Neural progenitor cell (in vitro differentiated cells): ENCODE measurements around the gene TBC1D10A. TPM values are rescaled to one million over a fixed set of nuclear protein-coding genes. Genes with fewer than 3 reads are reported as not detected.

Source experiments
- DNase-seq: peaks from one replicate; pipeline ENCODE4 v3.0.0-alpha.2; 2016; ENCODE audit warnings: low spot score
- H2AFZ ChIP-seq: fragments of 200-600 bp; sonication (generic); replicated peaks from 2 replicates; pipeline ENCODE4 v1.6.1; 2016; ENCODE audit warnings: antibody characterized with exemption
- H3F3A ChIP-seq: fragments of 200-600 bp; sonication (generic); 2 replicates; pipeline ENCODE4 v1.6.1; 2016; ENCODE audit warnings: antibody characterized with exemption, low read depth
- H3K27ac ChIP-seq: fragments of 200-600 bp; sonication (generic); 2 replicates; pipeline ENCODE4 v1.5.1; 2016; ENCODE audit warnings: mild to moderate bottlenecking
- H3K27me3 ChIP-seq: fragments of 200-600 bp; sonication (generic); 2 replicates; pipeline ENCODE4 v1.6.1; 2016; ENCODE audit warnings: mild to moderate bottlenecking, moderate library complexity
- H3K36me3 ChIP-seq: fragments of 200-600 bp; sonication (generic); 2 replicates; pipeline ENCODE4 v1.5.1; 2016
- H3K4me1 ChIP-seq: fragments of 200-600 bp; sonication (generic); 2 replicates; pipeline ENCODE4 v1.6.1; 2016; ENCODE audit warnings: mixed run types
- H3K4me2 ChIP-seq: fragments of 200-600 bp; sonication (generic); 2 replicates; pipeline ENCODE4 v1.6.1; 2016
- H3K4me3 ChIP-seq: fragments of 200-600 bp; sonication (generic); 2 replicates; pipeline ENCODE4 v1.5.1; 2016
- H3K79me2 ChIP-seq: fragments of 200-600 bp; sonication (generic); 2 replicates; pipeline ENCODE4 v1.6.1; 2016; ENCODE audit warnings: low read depth
- H3K9ac ChIP-seq: fragments of 200-600 bp; sonication (generic); 2 replicates; pipeline ENCODE4 v1.6.1; 2016
- H3K9me3 ChIP-seq: fragments of 200-600 bp; sonication (generic); 2 replicates; pipeline ENCODE4 v1.5.1; 2016; ENCODE audit warnings: low read depth
- H4K20me1 ChIP-seq: fragments of 200-600 bp; sonication (generic); 2 replicates; pipeline ENCODE4 v1.6.1; 2016; ENCODE audit warnings: low read depth
- H3K27ac Mint-ChIP-seq: 3 replicates; pipeline ENCODE4 v1.8.0; 2021; ENCODE audit warnings: mixed read lengths
- H3K27me3 Mint-ChIP-seq: 2 replicates; pipeline ENCODE4 v1.8.0; 2022; ENCODE audit warnings: low read depth, mild to moderate bottlenecking, inconsistent platforms, moderate library complexity, mixed read lengths; ENCODE audit not compliant: insufficient read depth
- H3K36me3 Mint-ChIP-seq: 3 replicates; pipeline ENCODE4 v1.8.0; 2021; ENCODE audit warnings: mixed read lengths
- H3K4me1 Mint-ChIP-seq: 3 replicates; pipeline ENCODE4 v1.8.0; 2021; ENCODE audit warnings: mixed read lengths
- H3K4me3 Mint-ChIP-seq: 3 replicates; pipeline ENCODE4 v1.8.0; 2021; ENCODE audit warnings: mild to moderate bottlenecking, moderate library complexity, mixed read lengths
- H3K9me3 Mint-ChIP-seq: 3 replicates; pipeline ENCODE4 v1.8.0; 2020; ENCODE audit warnings: mixed read lengths
- EZH2 ChIP-seq: fragments of 200-600 bp; sonication (generic); IDR thresholded peaks from 2 replicates; pipeline ENCODE4 v1.6.1; 2017; ENCODE audit warnings: antibody characterized with exemption, mild to moderate bottlenecking, moderate library complexity
- EZH2phosphoT487 ChIP-seq: fragments of 200-600 bp; sonication (generic); IDR thresholded peaks from 2 replicates; pipeline ENCODE4 v1.6.1; 2017; ENCODE audit warnings: antibody characterized with exemption
- total RNA-seq: library from RNA; depleted of rRNA; stranded (reverse); fragments of >200 nt; gene quantifications from 2 replicates; pipeline ENCODE4 v1.2.3, GENCODE V29; 2015; ENCODE audit warnings: low replicate concordance
- TF ChIP-seq, protein P1 (sequence below): fragments of 200-600 bp; sonication (generic); IDR thresholded peaks from 2 replicates; pipeline ENCODE4 v1.5.1; 2017; ENCODE audit warnings: antibody characterized with exemption, mild to moderate bottlenecking

TBC1D10A gene
- total RNA-seq, 1 donor from 2014 or later, result 6.2 TPM

DNA sequence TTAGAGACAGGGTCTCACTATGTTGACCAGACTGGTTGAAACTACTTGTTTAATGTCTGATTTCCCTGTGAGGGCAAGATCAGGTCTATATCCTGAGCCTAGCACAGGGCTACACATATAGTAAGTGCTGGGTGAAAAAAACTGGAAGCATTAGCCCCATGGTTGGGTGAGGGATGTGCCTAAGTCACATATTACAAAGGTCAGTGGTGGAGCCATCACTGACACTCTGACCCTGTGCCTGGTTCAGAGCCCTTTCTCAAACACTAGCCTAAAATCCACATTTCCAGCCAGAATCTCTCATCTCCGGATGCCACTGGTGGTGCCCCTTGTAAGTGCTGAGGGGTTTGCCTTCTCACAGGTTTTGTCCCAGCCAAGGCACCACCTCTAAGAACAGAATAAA, 9.0 kb downstream of the TBC1D10A start:
- no peak overlapping the region for H3K4me2 ChIP-seq
- no peaks in the 10 kb centered on the region for H3K36me3 ChIP-seq
- TF ChIP-seq, protein P1, sequence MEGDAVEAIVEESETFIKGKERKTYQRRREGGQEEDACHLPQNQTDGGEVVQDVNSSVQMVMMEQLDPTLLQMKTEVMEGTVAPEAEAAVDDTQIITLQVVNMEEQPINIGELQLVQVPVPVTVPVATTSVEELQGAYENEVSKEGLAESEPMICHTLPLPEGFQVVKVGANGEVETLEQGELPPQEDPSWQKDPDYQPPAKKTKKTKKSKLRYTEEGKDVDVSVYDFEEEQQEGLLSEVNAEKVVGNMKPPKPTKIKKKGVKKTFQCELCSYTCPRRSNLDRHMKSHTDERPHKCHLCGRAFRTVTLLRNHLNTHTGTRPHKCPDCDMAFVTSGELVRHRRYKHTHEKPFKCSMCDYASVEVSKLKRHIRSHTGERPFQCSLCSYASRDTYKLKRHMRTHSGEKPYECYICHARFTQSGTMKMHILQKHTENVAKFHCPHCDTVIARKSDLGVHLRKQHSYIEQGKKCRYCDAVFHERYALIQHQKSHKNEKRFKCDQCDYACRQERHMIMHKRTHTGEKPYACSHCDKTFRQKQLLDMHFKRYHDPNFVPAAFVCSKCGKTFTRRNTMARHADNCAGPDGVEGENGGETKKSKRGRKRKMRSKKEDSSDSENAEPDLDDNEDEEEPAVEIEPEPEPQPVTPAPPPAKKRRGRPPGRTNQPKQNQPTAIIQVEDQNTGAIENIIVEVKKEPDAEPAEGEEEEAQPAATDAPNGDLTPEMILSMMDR, result no peak
- no peak for TF ChIP-seq EZH2phosphoT487
- no peak for TF ChIP-seq EZH2
- Mint-ChIP-seq H3K36me3 (no peaks in the 10 kb centered on the region), H3K9me3 (no peaks in the 10 kb centered on the region), H3K27me3 (no peaks in the 10 kb centered on the region), H3K4me1 (peaks cover 4% of the 10 kb centered on the region), H3K4me3 (no peak overlapping the region), H3K27ac (no peak overlapping the region)
- no peaks in the 10 kb centered on the region for H3K9me3 ChIP-seq
- H3K27me3 ChIP-seq, result no peaks in the 10 kb centered on the region
- no peaks in the 10 kb centered on the region for H3K79me2 ChIP-seq
- H3K27ac ChIP-seq, result no peak overlapping the region
- no peaks in the 10 kb centered on the region for H3K4me1 ChIP-seq
- H4K20me1 ChIP-seq, result peaks cover 18% of the 10 kb centered on the region
- H2AFZ ChIP-seq, result no peak overlapping the region
- no peaks in the 10 kb centered on the region for H3F3A ChIP-seq
- H3K4me3 ChIP-seq, result no peak overlapping the region
- DNase-seq, result no peak
- no peak overlapping the region for H3K9ac ChIP-seq

DNA sequence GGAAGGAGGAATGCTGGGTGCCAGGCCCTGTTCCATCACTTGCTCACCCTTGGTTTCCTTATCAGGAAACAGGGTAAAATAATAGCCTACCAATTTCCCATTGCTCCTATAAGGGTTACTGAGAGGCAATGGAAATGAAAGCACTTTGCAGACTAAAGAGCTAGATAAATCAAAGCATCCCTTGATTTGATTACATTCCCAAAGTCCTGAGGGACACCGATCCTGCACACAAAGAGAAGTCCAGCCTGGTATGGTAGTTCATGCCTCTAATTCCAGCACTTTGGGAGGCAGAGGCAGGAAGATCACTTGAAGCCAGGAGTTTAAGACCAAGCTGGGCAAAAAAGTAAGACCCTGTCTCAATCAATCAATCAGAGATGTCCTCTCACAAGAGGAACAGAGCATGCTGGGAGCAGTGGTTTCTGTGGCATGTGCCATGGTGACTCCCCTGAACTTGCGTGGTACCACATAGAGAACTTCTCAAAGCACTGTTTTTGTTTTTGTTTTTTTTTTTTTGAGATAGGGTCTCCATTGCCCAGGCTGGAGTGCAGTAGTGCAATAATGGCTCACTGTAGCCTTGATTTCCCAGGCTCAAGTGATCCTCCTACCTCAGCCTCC, 10.7 kb downstream of the TBC1D10A start:
- Histone ChIP-seq H4K20me1 (peaks cover 15% of the 10 kb centered on the region), H3K4me1 (no peaks in the 10 kb centered on the region), H3K79me2 (no peaks in the 10 kb centered on the region), H3F3A (no peaks in the 10 kb centered on the region), H3K4me2 (no peak overlapping the region), H2AFZ (no peak overlapping the region), H3K27ac (no peak overlapping the region), H3K36me3 (no peaks in the 10 kb centered on the region), H3K9me3 (no peaks in the 10 kb centered on the region), H3K9ac (no peak overlapping the region), H3K4me3 (no peak overlapping the region), H3K27me3 (no peaks in the 10 kb centered on the region)
- peaks cover 4% of the 10 kb centered on the region for H3K4me1 Mint-ChIP-seq
- no peak overlapping the region for H3K4me3 Mint-ChIP-seq
- H3K27ac Mint-ChIP-seq, result no peak overlapping the region
- peaks cover 2% of the 10 kb centered on the region for H3K27me3 Mint-ChIP-seq
- no peak for DNase-seq
- H3K36me3 Mint-ChIP-seq, result no peaks in the 10 kb centered on the region
- TF ChIP-seq, protein P1, result no peak
- TF ChIP-seq EZH2phosphoT487 (no peak), EZH2 (no peak)
- H3K9me3 Mint-ChIP-seq, result no peaks in the 10 kb centered on the region

DNA sequence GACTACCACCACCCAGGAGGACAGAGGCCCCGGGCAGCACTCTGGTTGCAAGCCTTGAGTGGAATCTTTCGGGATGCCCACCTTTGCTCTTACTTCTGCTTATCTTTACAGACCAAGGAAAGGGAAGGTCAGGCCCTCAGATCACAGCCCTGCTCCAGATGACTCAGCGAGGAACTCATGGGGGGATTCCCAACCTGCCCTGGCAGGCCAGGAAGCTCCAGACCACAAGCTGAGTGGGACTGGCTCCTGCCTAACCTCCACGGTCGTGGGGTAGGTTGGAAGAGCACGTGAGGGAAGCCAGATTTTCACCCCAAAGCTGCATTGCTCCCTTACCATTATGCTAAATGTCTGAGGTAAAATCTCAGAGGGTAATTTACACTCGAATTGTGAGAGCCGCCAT, 11.8 kb downstream of the TBC1D10A start:
- Histone ChIP-seq H3K4me3 (no peak overlapping the region), H3K79me2 (no peaks in the 10 kb centered on the region), H3K4me2 (no peak overlapping the region), H2AFZ (no peak overlapping the region), H3K27me3 (no peaks in the 10 kb centered on the region), H4K20me1 (peaks cover 15% of the 10 kb centered on the region), H3K9ac (no peak overlapping the region), H3K27ac (no peak overlapping the region), H3K9me3 (no peaks in the 10 kb centered on the region), H3F3A (no peaks in the 10 kb centered on the region), H3K36me3 (no peaks in the 10 kb centered on the region), H3K4me1 (no peaks in the 10 kb centered on the region)
- H3K4me1 Mint-ChIP-seq, result peaks cover 4% of the 10 kb centered on the region
- TF ChIP-seq EZH2 (no peak), EZH2phosphoT487 (no peak)
- TF ChIP-seq, protein P1, result no peak
- no peaks in the 10 kb centered on the region for H3K9me3 Mint-ChIP-seq
- H3K27me3 Mint-ChIP-seq, result peaks cover 2% of the 10 kb centered on the region
- H3K4me3 Mint-ChIP-seq, result no peak overlapping the region
- no peak for DNase-seq
- no peaks in the 10 kb centered on the region for H3K36me3 Mint-ChIP-seq
- H3K27ac Mint-ChIP-seq, result no peak overlapping the region
